ENCODE measurements around the gene MECP2. TPM values are rescaled to one million over a fixed set of nuclear protein-coding genes. Genes with fewer than 3 reads are reported as not detected.
A peak's percentile ranks its signal among the peaks of the same experiment; 100 is the strongest.

Gene MECP2
- total RNA-seq, 2 donors from 2014 or later = 148 to 160 TPM

DNA sequence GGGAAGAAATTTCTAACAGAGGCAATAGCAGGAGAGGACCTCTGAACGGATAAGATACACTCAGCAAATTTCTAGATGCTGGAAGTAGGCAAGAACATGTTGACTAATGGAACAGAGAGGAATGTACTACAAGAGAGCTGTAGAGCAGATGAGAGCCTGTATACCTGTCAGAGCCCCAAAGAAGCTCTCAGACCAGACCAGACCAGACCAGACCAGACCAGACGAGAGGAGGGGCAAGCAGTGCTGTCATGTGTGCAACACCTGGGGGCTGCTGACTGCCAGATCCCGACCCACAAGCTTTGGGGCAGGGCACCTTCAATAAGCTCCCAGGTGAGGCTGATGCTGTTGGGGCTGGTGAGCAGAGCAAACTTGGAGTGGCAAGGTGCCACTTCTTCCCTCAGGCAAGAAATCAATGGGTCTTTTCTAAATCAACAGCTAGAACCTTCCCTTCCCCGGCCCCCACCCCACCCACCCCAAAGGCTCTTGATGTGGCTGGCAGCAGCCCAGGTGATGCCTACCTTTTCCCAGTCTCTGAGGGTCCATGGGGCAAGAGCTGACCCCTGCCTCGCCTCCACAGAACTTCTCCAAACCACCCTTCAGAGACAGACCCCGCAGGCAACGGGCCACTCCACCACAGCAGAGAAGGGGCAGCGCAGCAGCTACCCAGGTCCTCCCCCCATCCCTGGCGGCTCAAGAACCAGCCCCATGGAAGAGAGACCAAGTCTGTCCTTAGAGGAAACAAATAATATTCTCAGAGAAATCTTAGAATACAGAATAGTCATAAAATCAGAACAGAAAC is 32.7 kb downstream of the MECP2 start:
- ATAC-seq (no peak), DNase-seq (no peak)
- H3K27ac Mint-ChIP-seq = peak overlapping the region; percentile 85
- peaks cover 3% of the 10 kb centered on the region for H3K36me3 Mint-ChIP-seq (ENCODE audit: low read depth)
- peaks cover 44% of the 10 kb centered on the region for H3K4me1 Mint-ChIP-seq
- H3K27me3 Mint-ChIP-seq = no peaks in the 10 kb centered on the region
- H3K4me3 Mint-ChIP-seq = peak overlapping the region; percentile 49
- no peaks in the 10 kb centered on the region for H3K9me3 ChIP-seq (ENCODE audit: control insufficient read depth, low read length, poor library complexity, severe bottlenecking)

DNA sequence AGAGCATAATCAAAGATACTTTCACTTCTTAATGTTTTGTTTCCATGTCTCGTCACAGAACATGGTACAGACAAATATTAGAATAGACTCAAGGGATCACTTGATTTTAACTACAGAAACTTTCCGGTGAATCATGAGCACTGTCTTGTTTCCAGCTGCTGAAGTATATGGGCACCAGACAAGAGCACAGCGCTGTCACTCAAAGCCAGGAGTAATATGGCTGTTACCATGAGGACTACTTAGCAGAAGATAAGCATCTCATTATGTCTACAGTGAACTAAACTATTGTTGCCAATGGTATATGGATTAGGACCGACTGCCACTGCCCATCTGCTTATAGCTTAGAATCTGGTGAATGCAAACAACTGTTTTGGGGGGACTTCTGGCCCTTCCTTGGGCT is 34.3 kb downstream of the MECP2 start:
- peaks cover 3% of the 10 kb centered on the region for H3K36me3 Mint-ChIP-seq (ENCODE audit: low read depth)
- peak; percentile 38 for ATAC-seq
- H3K27ac Mint-ChIP-seq = no peak overlapping the region
- no peaks in the 10 kb centered on the region for H3K27me3 Mint-ChIP-seq
- H3K4me1 Mint-ChIP-seq = peaks cover 54% of the 10 kb centered on the region
- no peak for DNase-seq
- H3K4me3 Mint-ChIP-seq = no peak overlapping the region
- H3K9me3 ChIP-seq (ENCODE audit: control insufficient read depth, low read length, poor library complexity, severe bottlenecking) = no peaks in the 10 kb centered on the region

DNA sequence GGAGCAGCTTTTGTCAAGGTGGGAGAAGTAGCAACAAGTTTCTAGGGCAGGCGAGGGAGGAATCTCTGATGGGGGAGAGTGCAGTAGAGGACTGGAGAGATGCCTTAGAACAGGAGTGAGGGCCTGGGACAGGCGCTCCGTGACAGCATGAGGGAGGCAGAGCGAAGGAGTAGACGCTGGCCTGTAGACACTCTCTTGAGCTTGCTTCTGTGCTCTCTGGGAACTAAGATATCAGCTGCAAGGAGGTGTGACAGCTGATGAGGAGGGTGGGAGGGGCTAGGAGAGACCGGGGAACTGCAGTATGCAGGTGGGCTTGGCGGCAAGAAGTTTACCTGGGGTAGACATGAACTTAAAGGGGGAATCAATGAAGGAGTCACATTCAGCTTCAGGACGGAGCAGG is 35.7 kb downstream of the MECP2 start:
- Mint-ChIP-seq H3K27ac (peak overlapping the region; percentile 86), H3K27me3 (no peaks in the 10 kb centered on the region), H3K4me3 (peak overlapping the region; percentile 69), H3K36me3 (ENCODE audit: low read depth) (peaks cover 3% of the 10 kb centered on the region), H3K4me1 (peaks cover 63% of the 10 kb centered on the region)
- ATAC-seq (no peak), DNase-seq (no peak)
- H3K9me3 ChIP-seq (ENCODE audit: control insufficient read depth, low read length, poor library complexity, severe bottlenecking) = no peaks in the 10 kb centered on the region

DNA sequence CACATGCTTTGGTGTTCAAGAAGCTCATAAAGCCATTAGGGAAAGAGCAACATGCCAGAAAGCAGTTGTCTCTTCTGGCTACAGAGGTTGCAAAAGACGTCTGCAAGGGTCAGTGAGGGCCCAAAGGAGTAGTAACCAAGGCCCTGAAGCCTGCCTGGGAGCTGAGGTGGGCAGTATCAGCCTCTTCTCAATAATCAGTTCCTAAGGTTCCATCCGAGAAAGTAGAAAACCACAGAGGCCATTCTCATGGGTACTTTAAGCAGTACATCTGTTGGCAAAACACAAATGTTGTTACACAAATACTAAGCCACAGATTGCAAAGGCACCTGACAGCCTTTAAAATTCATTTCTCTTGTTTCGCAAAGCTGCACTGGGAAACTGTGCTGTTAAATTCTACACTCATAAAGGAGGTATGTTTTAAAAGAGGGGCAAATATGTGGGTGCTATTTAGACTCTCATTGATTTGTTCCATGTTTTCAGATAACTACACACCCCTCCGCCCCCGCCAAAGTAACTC is 37.7 kb downstream of the MECP2 start:
- H3K36me3 Mint-ChIP-seq (ENCODE audit: low read depth) = peaks cover 3% of the 10 kb centered on the region
- no peak for DNase-seq
- H3K4me3 Mint-ChIP-seq = no peak overlapping the region
- H3K27ac Mint-ChIP-seq = peak overlapping the region; percentile 86
- H3K27me3 Mint-ChIP-seq = no peaks in the 10 kb centered on the region
- no peak for ATAC-seq
- H3K4me1 Mint-ChIP-seq = peaks cover 57% of the 10 kb centered on the region
- no peaks in the 10 kb centered on the region for H3K9me3 ChIP-seq (ENCODE audit: control insufficient read depth, low read length, poor library complexity, severe bottlenecking)

DNA sequence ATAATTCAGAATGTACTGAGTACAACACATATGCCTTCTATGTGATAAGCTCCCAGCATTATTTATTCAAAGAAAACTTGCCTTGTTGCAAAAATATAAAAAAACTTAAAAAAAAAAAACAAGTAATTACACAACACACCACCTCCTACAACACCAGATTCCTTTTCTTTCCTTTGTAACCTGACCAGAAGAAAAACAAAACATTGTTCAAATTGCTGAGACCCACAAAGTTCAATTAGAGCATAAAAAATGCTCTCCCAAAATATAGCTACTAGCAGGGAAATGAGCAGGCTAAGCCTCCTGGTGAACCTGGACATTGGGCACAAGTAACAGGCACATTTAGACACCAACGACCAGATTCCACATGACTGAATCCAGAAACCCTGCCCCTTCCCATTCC is 38.3 kb downstream of the MECP2 start:
- Mint-ChIP-seq H3K27me3 (no peaks in the 10 kb centered on the region), H3K36me3 (ENCODE audit: low read depth) (peaks cover 3% of the 10 kb centered on the region), H3K27ac (peak overlapping the region; percentile 86), H3K4me1 (peaks cover 52% of the 10 kb centered on the region), H3K4me3 (no peak overlapping the region)
- no peaks in the 10 kb centered on the region for H3K9me3 ChIP-seq (ENCODE audit: control insufficient read depth, low read length, poor library complexity, severe bottlenecking)
- ATAC-seq (no peak), DNase-seq (no peak)

DNA sequence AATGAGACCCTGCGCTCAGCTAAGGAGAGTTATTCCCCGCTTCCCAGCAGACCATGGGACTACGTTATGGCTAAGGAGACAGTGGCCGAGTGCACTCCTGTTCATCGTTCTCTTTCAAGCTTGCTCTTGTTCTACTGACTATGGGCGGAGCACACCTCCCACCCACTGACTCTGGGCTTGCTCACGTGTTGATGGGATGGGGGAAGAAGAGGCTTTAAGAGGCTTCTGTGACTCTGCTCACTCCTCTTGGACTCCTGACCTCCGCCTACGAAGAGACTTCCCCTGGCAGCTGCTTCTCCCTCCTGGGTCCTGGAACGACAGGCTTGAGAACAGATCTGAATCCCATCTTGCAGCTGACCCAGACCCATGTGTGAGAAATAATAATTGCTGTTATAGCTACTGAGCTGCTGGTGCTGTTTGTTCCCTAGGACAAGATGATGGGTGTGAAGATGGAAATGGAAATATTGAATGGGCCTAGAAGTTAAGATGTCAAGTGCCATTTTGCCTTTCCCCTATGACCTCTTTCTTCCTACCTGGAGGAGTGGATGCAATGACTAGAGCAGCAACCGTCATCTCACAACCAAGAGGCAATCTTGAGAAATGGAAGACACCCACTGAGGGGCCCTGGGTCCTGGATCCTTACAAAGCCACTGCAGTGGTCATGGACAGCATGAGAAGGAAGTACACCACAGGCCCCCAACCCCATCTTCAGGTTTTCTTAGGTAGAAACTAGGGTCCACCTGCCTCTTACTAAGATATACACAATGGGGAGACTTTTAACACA is 39.1 kb downstream of the MECP2 start:
- no peak overlapping the region for H3K4me3 Mint-ChIP-seq
- H3K36me3 Mint-ChIP-seq (ENCODE audit: low read depth) = peaks cover 3% of the 10 kb centered on the region
- DNase-seq (no peak), ATAC-seq (no peak)
- H3K27me3 Mint-ChIP-seq = no peaks in the 10 kb centered on the region
- peak overlapping the region; percentile 86 for H3K27ac Mint-ChIP-seq
- H3K4me1 Mint-ChIP-seq = peaks cover 45% of the 10 kb centered on the region
- H3K9me3 ChIP-seq (ENCODE audit: control insufficient read depth, low read length, poor library complexity, severe bottlenecking) = no peaks in the 10 kb centered on the region

DNA sequence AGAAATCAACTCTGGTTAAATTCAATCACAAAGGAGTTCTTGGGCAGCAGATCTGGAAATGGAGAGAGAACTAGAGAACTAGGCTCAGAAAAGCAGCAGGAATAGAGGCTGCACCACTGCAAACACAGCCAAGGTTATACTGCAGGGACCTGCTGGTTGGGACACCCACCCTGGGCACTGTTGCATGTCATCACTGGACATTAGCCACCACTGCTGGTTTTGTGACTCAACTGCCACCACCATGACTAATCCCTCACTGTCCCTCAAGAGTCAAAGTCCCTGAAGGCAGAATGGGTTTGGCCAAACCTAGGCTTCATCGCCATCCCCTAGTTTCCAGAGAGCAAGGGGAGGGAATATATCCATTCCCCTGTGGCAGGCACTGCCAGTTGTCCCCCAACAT is 39.7 kb downstream of the MECP2 start:
- ATAC-seq (peak; percentile 7), DNase-seq (no peak)
- no peaks in the 10 kb centered on the region for H3K9me3 ChIP-seq (ENCODE audit: control insufficient read depth, low read length, poor library complexity, severe bottlenecking)
- H3K36me3 Mint-ChIP-seq (ENCODE audit: low read depth) = peaks cover 3% of the 10 kb centered on the region
- peaks cover 44% of the 10 kb centered on the region for H3K4me1 Mint-ChIP-seq
- peak overlapping the region; percentile 41 for H3K4me3 Mint-ChIP-seq
- no peaks in the 10 kb centered on the region for H3K27me3 Mint-ChIP-seq
- H3K27ac Mint-ChIP-seq = peak overlapping the region; percentile 86

DNA sequence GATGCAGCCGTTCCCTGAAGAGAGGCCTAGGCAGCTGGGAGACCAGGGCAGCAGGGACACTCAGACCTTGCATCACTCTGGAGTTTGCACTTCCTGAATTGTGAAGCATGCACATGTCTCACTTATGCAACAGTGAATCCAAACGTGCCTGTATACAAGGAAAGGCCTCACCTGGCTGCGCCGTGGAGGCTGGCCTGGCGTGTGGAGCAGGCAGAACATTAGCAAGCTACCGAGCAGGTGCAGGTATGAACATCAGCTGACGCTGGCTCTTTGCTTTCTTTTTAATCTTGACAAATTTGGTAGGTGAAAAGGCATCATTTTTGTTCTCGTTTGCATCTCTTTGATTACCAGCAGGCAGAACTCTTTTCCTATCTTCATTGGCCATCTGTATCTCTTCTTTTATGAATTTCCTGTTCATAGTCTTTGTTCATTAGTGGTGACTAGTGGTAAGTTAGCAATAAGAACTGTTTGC is 40.7 kb downstream of the MECP2 start:
- ATAC-seq (peak; percentile 62), DNase-seq (no peak)
- H3K4me1 Mint-ChIP-seq = peaks cover 42% of the 10 kb centered on the region
- no peaks in the 10 kb centered on the region for H3K9me3 ChIP-seq (ENCODE audit: control insufficient read depth, low read length, poor library complexity, severe bottlenecking)
- peak overlapping the region; percentile 41 for H3K4me3 Mint-ChIP-seq
- no peaks in the 10 kb centered on the region for H3K27me3 Mint-ChIP-seq
- H3K36me3 Mint-ChIP-seq (ENCODE audit: low read depth) = peaks cover 3% of the 10 kb centered on the region
- H3K27ac Mint-ChIP-seq = peak overlapping the region; percentile 79

DNA sequence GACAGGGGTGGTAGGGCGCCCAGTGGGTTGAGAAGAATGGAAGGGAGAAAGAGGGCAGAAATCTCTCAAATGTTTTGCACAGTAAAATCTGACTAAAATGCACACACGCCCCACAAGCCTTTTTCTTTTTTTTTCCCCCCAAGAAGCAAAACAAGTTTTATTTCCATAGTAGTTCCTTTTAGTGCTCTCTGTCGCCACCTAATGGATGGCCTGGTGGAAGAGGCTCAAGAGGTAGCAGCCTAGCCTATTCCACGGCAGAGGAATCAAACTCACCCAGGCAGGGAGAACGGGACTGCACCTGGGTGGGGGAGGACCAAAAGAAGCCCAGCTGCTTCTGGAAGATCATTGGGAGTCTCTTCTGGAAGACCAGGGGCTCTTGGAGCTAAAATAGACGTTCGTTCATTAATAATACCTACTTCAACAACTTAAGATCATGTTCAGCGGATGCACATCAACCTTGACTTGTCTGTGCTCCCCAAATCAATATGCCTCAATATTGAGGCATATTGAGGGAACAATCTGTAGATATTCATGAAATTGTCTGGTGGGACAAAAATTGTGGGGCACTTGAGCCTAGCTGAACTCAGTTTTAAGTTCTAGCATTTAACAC is 46.2 kb downstream of the MECP2 start:
- Mint-ChIP-seq H3K4me3 (no peak overlapping the region), H3K27ac (peak overlapping the region; percentile 79), H3K36me3 (ENCODE audit: low read depth) (no peaks in the 10 kb centered on the region), H3K4me1 (peaks cover 34% of the 10 kb centered on the region), H3K27me3 (no peaks in the 10 kb centered on the region)
- DNase-seq (peak; percentile 33 to 60 (median 40)), ATAC-seq (peak; percentile 83)
- H3K9me3 ChIP-seq (ENCODE audit: control insufficient read depth, low read length, poor library complexity, severe bottlenecking) = no peaks in the 10 kb centered on the region

DNA sequence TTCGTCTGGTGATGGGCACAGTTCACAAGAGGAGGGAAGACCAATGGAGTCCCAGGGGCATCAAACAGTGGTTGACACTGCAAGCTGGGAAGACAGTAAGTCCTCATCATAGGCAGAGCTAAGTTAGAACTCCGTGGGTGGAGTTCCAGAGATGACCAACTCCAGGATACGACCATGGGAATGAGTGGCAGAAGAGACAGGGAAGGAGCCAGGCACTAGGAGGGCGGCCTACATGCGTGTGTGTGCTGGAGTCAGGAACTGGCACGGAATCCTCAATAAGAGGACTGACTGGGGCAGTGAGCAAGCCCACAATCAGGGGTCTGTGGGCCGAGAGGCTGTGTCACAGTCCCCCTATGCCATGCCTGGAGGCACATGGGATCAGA is 47.4 kb downstream of the MECP2 start:
- DNase-seq (no peak), ATAC-seq (no peak)
- no peak overlapping the region for H3K4me3 Mint-ChIP-seq
- H3K36me3 Mint-ChIP-seq (ENCODE audit: low read depth) = no peaks in the 10 kb centered on the region
- H3K27ac Mint-ChIP-seq = no peak overlapping the region
- H3K9me3 ChIP-seq (ENCODE audit: control insufficient read depth, low read length, poor library complexity, severe bottlenecking) = no peaks in the 10 kb centered on the region
- no peaks in the 10 kb centered on the region for H3K27me3 Mint-ChIP-seq
- peaks cover 34% of the 10 kb centered on the region for H3K4me1 Mint-ChIP-seq

DNA sequence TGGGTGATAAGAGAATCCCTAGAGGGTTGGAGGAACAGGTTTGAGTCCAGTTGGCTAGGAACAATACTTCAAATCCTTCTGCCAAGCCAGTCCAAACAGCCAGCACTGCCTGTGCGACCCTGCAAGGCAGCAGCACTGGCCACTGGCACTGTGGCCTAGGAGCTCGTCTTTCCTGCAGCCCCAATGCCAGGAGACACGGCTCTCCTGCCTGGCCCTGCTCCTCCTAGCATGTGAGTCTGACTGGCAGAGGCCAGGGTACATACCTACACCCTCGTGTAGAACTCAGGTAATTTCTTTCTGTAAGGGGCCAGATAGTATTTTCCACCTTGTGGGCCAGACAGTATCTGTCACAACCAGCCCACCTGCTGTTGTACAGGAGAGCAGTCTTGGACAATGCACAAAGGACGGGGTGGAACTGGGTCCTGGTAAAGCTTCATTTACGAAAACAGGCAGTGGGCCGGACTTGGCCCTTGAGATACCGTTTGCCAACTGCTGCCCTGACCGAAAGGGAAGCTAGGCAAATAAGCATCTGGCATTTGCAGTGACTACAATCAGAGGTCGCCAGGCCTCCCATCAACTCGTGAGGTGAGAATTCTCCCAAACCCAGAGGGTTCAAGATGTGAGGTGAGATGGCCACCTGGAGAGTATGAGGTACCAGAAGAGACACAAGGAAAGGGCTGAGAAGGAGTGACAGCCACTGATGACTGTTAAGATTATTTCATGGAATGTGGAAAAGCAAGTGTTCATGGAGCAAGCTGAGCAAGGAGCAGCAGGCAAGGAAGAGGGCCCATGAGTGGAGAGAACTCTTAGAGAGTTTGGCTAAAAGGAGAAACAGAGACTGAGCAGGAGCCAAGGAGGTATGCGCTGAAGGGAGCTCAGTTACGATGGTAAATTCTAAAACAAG is 48.1 kb downstream of the MECP2 start:
- no peaks in the 10 kb centered on the region for H3K27me3 Mint-ChIP-seq
- no peak for ATAC-seq
- no peaks in the 10 kb centered on the region for H3K9me3 ChIP-seq (ENCODE audit: control insufficient read depth, low read length, poor library complexity, severe bottlenecking)
- peak overlapping the region; percentile 54 for H3K27ac Mint-ChIP-seq
- peak overlapping the region; percentile 25 for H3K4me3 Mint-ChIP-seq
- no peaks in the 10 kb centered on the region for H3K36me3 Mint-ChIP-seq (ENCODE audit: low read depth)
- no peak for DNase-seq
- peaks cover 34% of the 10 kb centered on the region for H3K4me1 Mint-ChIP-seq

DNA sequence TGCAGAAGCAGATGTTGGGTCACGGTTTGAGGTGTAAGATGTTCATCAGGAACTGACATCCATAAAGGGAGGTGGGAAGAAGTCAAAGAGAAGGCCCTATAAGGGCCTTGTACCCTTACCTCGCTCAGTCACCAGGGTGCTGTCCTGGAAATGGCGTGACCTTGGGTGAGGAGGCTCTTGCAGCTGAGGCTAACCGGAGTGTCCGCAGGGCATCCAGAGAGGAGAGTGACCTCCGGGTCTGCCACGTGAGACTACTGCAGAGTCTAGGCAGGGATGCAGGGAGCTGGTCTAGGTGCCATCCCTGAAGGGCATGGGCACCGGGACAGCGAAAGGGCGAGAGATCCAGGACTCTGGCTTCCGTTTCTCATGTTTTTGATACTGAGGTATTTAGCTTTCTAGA is 49.1 kb downstream of the MECP2 start:
- H3K9me3 ChIP-seq (ENCODE audit: control insufficient read depth, low read length, poor library complexity, severe bottlenecking) = no peaks in the 10 kb centered on the region
- Mint-ChIP-seq H3K36me3 (ENCODE audit: low read depth) (no peaks in the 10 kb centered on the region), H3K4me1 (peaks cover 34% of the 10 kb centered on the region), H3K27me3 (no peaks in the 10 kb centered on the region), H3K27ac (peak overlapping the region; percentile 84), H3K4me3 (no peak overlapping the region)
- DNase-seq (no peak), ATAC-seq (no peak)
